Small intestine (tissue), 7 donors: ENCODE results near the gene LITAFD. TPM values are rescaled to one million over a fixed set of nuclear protein-coding genes. Genes with fewer than 3 reads are reported as not detected.
A peak's percentile ranks its signal among the peaks of the same experiment; 100 is the strongest.
"Not testable (repeated sequence)": the region's sequence is repeated elsewhere in the genome, so short reads cannot be mapped to it uniquely, and the experiment has no call there.

Experiments used
- DNase-seq, 2 donors: peaks; one replicate each; pipeline versions ENCODE4 v3.0.0 to v3.0.0-alpha.2; 2013
- FAIRE-seq: peaks from 2 replicates; lab custom pipeline; 2012; peaks lifted over from hg19 to GRCh38; lab: Jason Lieb, UNC
- H3K27ac ChIP-seq, 3 donors: one replicate each; pipeline ENCODE4 v1.5.1; 2013; ENCODE audit warnings: low read length in 2 of 3, mild to moderate bottlenecking in 2 of 3, control low read depth in 1 of 3, inconsistent platforms in 1 of 3, low read depth in 1 of 3, moderate library complexity in 1 of 3
- H3K27me3 ChIP-seq, 3 donors: one replicate each; pipeline ENCODE4 v1.6.1; 2013; ENCODE audit warnings: low read length in 3 of 3, inconsistent platforms in 1 of 3; ENCODE audit not compliant: control insufficient read depth in 3 of 3, insufficient read depth in 3 of 3
- H3K36me3 ChIP-seq, 3 donors: one replicate each; pipeline ENCODE4 v1.6.1; 2013; ENCODE audit warnings: low read length in 3 of 3, inconsistent platforms in 1 of 3, low read depth in 1 of 3, mild to moderate bottlenecking in 1 of 3, moderate library complexity in 1 of 3; ENCODE audit not compliant: control insufficient read depth in 3 of 3, insufficient read depth in 2 of 3
- H3K4me1 ChIP-seq, 3 donors: one replicate each; pipeline ENCODE4 v1.6.1; 2013; ENCODE audit warnings: low read length in 2 of 3, inconsistent platforms in 1 of 3, low read depth in 1 of 3, mild to moderate bottlenecking in 1 of 3, moderate library complexity in 1 of 3; ENCODE audit not compliant: control insufficient read depth in 3 of 3, insufficient read depth in 2 of 3
- H3K4me3 ChIP-seq, 3 donors: one replicate each; pipeline ENCODE4 v1.5.1; 2013; ENCODE audit warnings: low read length in 3 of 3, control low read depth in 1 of 3, inconsistent platforms in 1 of 3, low read depth in 1 of 3, mild to moderate bottlenecking in 1 of 3, moderate library complexity in 1 of 3
- H3K9me3 ChIP-seq, 2 donors: one replicate each; pipeline ENCODE4 v1.6.1; 2013; ENCODE audit warnings: low read depth in 1 of 2, low read length in 1 of 2; ENCODE audit not compliant: control insufficient read depth in 2 of 2, insufficient read depth in 1 of 2
- WGBS, 3 donors: extraction: QIAGEN DNeasy Blood & Tissue Kit; methylation state at CpG; one replicate each; pipeline ENCODE4 v1.1.7; 2013; 5-methylcytosine and 5-hydroxymethylcytosine counted together
- polyA plus RNA-seq, 4 donors: library from polyadenylated mRNA; stranded (reverse) in 3 of 4; unstranded in 1 of 4; fragments of 200-250 nt in 3 of 4; fragments of 120-200 nt in 1 of 4; gene quantifications; one replicate each; pipeline versions ENCODE4 v1.2.1 to v1.2.3, GENCODE V29; 2013
- donor health status: healthy with polysubstance abuse.
- donor health status: control.
- donor health status: control.
- donor health status: Bipolar disorder and iron deficiency.
- donor health status: healthy.

The LITAFD gene
- polyA plus RNA-seq, 4 donors, result 1.6 TPM; not detected in 3

DNA sequence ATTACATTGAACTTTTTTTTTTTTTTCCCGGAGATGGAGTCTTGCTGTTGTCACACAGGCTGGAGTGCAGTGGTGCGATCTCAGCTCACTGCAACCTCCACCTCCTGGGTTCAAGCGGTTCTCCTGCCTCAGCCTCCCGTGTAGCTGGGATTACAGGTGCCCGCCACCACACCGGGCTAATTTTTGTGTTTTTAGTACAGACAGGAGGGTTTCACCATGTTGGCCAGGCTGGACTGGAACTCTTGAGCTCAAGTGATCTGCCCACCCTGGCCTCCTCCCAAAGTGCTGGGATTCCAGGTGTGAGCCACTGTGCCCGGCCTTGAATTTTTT, 8.3 kb upstream of the LITAFD start:
- H3K27ac ChIP-seq, DNase-seq, H3K4me1 ChIP-seq, H3K36me3 ChIP-seq, H3K4me3 ChIP-seq, H3K27me3 ChIP-seq, H3K9me3 ChIP-seq, FAIRE-seq: not testable (repeated sequence)
- WGBS, 3 donors, result 93 to 94% (median 93%) methylated on average over 7 of the region's 7 CpGs

DNA sequence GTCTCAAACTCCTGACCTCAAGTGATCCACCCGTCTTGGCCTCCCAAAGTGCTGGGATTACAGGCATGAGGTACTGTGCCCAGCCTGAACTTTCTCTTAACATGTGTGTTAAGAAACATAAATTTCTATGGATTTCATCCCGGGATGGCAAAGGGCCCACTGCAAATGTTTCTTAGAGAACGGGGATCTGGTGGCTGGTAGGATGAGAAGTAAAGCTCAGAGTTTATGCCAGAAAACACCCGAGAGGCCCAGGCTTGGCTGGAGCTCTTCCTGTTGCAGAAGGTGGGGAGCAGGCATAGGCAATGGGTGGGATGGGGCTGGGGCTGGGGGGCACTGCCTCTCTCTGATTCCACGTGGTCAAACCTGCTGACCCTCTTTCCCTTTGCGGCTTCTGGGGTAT, 7.8 kb upstream of the LITAFD start:
- FAIRE-seq (no peak), DNase-seq (no peak)
- Histone ChIP-seq H3K4me1 (peaks cover 0 to 9% (median 0%) of the 10 kb centered on the region in 3 donors), H3K4me3 (no peak overlapping the region), H3K9me3 (no peaks in the 10 kb centered on the region), H3K36me3 (peaks cover 0 to 5% (median 0%) of the 10 kb centered on the region in 3 donors), H3K27me3 (no peaks in the 10 kb centered on the region), H3K27ac (no peak overlapping the region)
- 54 to 82% (median 71%) methylated on average over 6 of the region's 6 CpGs for WGBS, 3 donors

DNA sequence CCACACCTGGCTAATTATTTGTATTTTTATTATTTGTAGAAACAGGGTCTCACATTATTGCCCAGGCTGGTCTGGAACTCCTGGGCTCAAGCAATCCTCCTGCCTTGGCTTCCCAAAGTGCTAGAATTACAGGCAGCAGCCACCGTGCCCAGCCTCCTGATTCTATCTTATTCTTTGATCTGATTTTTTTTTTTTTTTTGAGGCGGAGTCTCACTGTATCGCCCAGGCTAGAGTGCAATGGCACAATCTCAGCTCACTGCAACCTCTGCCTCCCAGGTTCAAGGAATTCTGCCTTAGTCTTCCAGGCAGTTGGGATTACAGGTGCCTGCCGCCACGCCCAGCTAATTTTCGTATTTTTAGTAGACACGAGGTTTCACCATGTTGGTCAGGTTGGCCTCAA, 6.8 kb upstream of the LITAFD start:
- peaks cover 0 to 12% (median 0%) of the 10 kb centered on the region in 3 donors for H3K4me1 ChIP-seq
- not testable (repeated sequence) for H3K27me3 ChIP-seq, H3K9me3 ChIP-seq, H3K4me3 ChIP-seq, H3K27ac ChIP-seq, H3K36me3 ChIP-seq, FAIRE-seq
- DNase-seq, result peak in 1 of 2 donors; percentile 36
- 40 to 59% (median 44%) methylated on average over 7 of the region's 7 CpGs for WGBS, 3 donors

DNA sequence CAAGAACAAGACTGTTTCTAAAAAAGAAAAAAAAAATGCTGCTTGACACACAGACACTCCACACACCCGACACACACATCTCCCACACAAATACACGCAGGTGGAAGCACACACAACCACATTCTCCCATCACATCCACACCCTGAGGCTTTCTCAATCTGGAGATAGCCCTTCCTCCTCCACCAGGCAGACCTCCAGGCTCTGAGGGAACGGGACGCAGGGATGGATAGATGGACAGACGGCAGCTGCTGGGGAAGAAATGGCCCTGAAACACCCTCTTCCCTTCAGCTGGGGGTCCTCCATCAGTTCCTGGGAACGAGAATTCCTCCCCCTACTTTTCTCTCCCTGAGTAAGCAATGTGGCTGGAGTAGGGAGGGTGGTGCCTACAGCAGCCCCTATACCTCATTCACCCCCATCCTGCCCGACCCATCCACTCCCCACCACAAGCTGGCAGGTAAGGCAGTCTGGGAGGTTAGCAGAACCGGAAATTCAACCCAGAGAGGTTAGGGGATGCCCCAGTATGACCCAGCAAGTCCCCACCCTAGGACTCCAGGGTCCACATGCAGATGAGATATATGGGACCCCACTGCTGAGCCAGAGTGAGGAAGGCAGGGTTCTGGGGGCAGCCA, 4.1 kb upstream of the LITAFD start:
- H3K4me1 ChIP-seq, result peaks cover 0 to 29% (median 0%) of the 10 kb centered on the region in 3 donors
- no peaks in the 10 kb centered on the region for H3K27me3 ChIP-seq
- FAIRE-seq, result no peak
- no peaks in the 10 kb centered on the region for H3K9me3 ChIP-seq
- WGBS, 3 donors, result 58 to 68% (median 62%) methylated on average over 8 of the region's 8 CpGs
- peak overlapping the region in 1 of 3 donors; percentile 42 for H3K27ac ChIP-seq
- peaks cover 0 to 8% (median 0%) of the 10 kb centered on the region in 3 donors for H3K36me3 ChIP-seq
- H3K4me3 ChIP-seq, result no peak overlapping the region
- no peak for DNase-seq

GRCh38 chr16:8878523-8878911, 3.6 kb upstream of the LITAFD start:
- Histone ChIP-seq H3K27ac (peak overlapping the region in 1 of 3 donors; percentile 48), H3K27me3 (no peaks in the 10 kb centered on the region), H3K36me3 (peaks cover 0 to 11% (median 0%) of the 10 kb centered on the region in 3 donors), H3K9me3 (no peaks in the 10 kb centered on the region), H3K4me1 (peaks cover 0 to 33% (median 0%) of the 10 kb centered on the region in 3 donors), H3K4me3 (no peak overlapping the region)
- no peak for FAIRE-seq
- peak in 1 of 2 donors; percentile 70 for DNase-seq
- 40 to 55% (median 50%) methylated on average over 6 of the region's 6 CpGs for WGBS, 3 donors

DNA sequence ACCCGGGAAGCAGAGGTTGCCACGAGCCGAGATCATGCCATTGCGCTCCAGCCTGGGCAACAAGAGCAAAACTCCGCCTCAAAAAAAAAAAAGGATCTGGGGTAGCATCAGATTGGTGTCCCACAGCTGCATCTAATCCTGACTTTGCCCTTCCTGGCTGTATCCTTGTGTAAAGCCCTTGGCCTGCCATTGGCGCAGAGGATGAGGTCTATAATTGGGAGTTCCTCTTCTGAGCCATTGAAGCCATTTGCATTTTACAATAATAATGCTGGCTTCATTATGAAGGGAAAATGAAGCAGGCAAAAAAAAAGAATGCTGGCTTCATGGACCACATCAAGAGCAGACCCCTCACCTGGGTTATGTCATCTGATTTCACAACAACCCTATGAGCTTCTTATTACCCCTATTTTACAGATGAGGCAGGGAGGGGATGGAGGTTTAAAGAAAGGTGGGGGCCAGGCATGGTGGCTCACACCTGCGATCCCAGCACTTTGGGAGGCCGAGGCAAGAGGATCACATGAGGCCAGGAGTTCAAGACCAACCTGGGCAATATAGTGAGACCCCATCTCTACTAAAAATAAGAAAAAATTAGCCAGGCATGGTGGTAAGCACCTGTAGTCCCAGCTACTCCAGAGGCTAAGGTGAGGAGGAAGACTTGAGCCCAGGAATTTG, 1.2 kb upstream of the LITAFD start:
- Histone ChIP-seq H3K36me3 (peaks cover 0 to 8% (median 0%) of the 10 kb centered on the region in 3 donors), H3K27me3 (no peaks in the 10 kb centered on the region), H3K9me3 (no peaks in the 10 kb centered on the region), H3K27ac (peak overlapping the region in 1 of 3 donors; percentile 72), H3K4me1 (peaks cover 0 to 55% (median 3%) of the 10 kb centered on the region in 3 donors), H3K4me3 (no peak overlapping the region)
- DNase-seq, result no peak
- 87 to 92% (median 89%) methylated on average over 8 of the region's 8 CpGs for WGBS, 3 donors
- no peak for FAIRE-seq

DNA sequence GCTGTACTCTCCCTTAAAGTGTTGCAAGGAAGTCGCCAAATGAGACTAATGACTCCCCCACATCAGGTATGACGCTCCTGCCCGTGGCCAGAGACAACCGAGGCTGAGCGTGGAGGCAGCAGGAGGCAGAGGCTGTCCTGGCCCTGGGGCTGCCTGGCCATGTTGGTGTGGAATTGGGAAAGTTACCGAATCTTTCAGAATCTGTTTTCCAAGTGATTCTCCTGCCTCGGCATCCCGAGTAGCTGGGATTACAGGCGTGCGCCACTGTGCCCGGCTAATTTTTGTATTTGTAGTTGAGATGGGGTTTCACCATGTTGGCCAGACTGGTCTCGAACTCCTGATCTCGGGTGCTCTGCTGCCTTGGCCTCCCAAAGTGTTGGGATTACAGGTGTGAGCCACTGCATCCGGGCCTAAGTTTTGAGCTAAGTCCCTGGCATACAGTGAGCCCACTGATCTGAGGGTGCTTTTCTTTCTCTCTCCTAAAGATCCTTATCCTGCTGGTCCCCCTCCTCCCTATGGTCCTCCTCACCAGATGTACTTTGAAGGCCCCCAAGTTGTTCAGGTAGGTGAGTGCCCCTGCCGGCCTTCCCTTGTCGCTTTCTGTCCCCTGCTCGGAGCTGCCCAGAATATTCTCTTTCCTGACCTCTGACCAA, 700 bp downstream of the LITAFD start:
- 87 to 90% (median 90%) methylated on average over 17 of the region's 17 CpGs for WGBS, 3 donors

More for the DNA sequence above, 700 bp downstream of the LITAFD start:
- no peaks in the 10 kb centered on the region for H3K9me3 ChIP-seq
- no peaks in the 10 kb centered on the region for H3K27me3 ChIP-seq
- no peak for FAIRE-seq
- peaks cover 0 to 15% (median 0%) of the 10 kb centered on the region in 3 donors for H3K36me3 ChIP-seq
- H3K27ac ChIP-seq, result peak overlapping the region in 1 of 3 donors; percentile 72
- no peak for DNase-seq
- H3K4me1 ChIP-seq, result peaks cover 3 to 63% (median 5%) of the 10 kb centered on the region in 3 donors
- H3K4me3 ChIP-seq, result no peak overlapping the region
